HepG2 (cell line): Measurements from ENCODE around the gene HOXA5. TPM values are rescaled to one million over a fixed set of nuclear protein-coding genes. Genes with fewer than 3 reads are reported as not detected.

Experiments used
- ARID3A ChIP-seq: IDR thresholded peaks from 2 replicates; pipeline ENCODE4 v1.6.1; 2012; ENCODE audit warnings: low read depth, low read length, improper control_type of control experiment
- GZF1 ChIP-seq: sonication (generic); formaldehyde crosslinking; IDR thresholded peaks from 2 replicates; pipeline ENCODE4 v1.5.1; 2020; ENCODE audit warnings: mild to moderate bottlenecking, missing genetic modification reagents
- HDAC6 ChIP-seq: fragments of 200-600 bp; sonication (generic); IDR thresholded peaks from 2 replicates; pipeline ENCODE4 v1.7.0; 2017; ENCODE audit warnings: mild to moderate bottlenecking, antibody characterized with exemption, low read length, low read depth
- HNF4A ChIP-seq: sonication (generic); formaldehyde crosslinking; IDR thresholded peaks from 2 replicates; pipeline ENCODE4 v1.4.0; 2020; ENCODE audit warnings: missing genetic modification reagents
- IRF2 ChIP-seq: IDR thresholded peaks from 2 replicates; pipeline ENCODE4 v1.6.1; 2018; ENCODE audit warnings: missing genetic modification reagents, missing compliant biosample characterization
- ISL2 ChIP-seq: sonication (generic); formaldehyde crosslinking; IDR thresholded peaks from 2 replicates; pipeline ENCODE4 v1.5.0; 2020; ENCODE audit warnings: missing genetic modification reagents
- KMT2A ChIP-seq: sonication (generic); formaldehyde crosslinking; IDR thresholded peaks from 2 replicates; pipeline ENCODE4 v1.4.0; 2020; ENCODE audit warnings: missing genetic modification reagents
- KMT2B ChIP-seq: IDR thresholded peaks from 2 replicates; pipeline ENCODE4 v1.6.1; 2016; ENCODE audit warnings: missing genetic modification reagents, missing compliant biosample characterization
- MTF1 ChIP-seq: sonication (generic); formaldehyde crosslinking; IDR thresholded peaks from 2 replicates; pipeline ENCODE4 v1.5.0; 2020; ENCODE audit warnings: missing genetic modification reagents
- NAIF1 ChIP-seq: sonication (generic); formaldehyde crosslinking; IDR thresholded peaks from 2 replicates; pipeline ENCODE4 v1.5.0; 2020; ENCODE audit warnings: mild to moderate bottlenecking, missing genetic modification reagents, borderline replicate concordance
- SNAPC5 ChIP-seq: sonication (generic); formaldehyde crosslinking; IDR thresholded peaks from 2 replicates; pipeline ENCODE4 v1.8.1; 2023; ENCODE audit warnings: mild to moderate bottlenecking, missing genetic modification reagents, borderline replicate concordance
- SRF ChIP-seq: IDR thresholded peaks from 2 replicates; pipeline ENCODE4 v1.6.1; 2011; ENCODE audit warnings: mild to moderate bottlenecking, low read depth, low read length, moderate library complexity
- TRAFD1 ChIP-seq: sonication (generic); formaldehyde crosslinking; IDR thresholded peaks from 2 replicates; pipeline ENCODE4 v1.5.1; 2020; ENCODE audit warnings: missing genetic modification reagents, mild to moderate bottlenecking, borderline replicate concordance
- ZBTB14 ChIP-seq: sonication (generic); formaldehyde crosslinking; IDR thresholded peaks from 2 replicates; pipeline ENCODE4 v1.4.0; 2020; ENCODE audit warnings: missing genetic modification reagents
- ZBTB4 ChIP-seq: sonication (generic); formaldehyde crosslinking; IDR thresholded peaks from 2 replicates; pipeline ENCODE4 v1.4.0; 2020; ENCODE audit warnings: missing genetic modification reagents, mild to moderate bottlenecking, borderline replicate concordance
- ZNF180 ChIP-seq: sonication (generic); formaldehyde crosslinking; IDR thresholded peaks from 2 replicates; pipeline ENCODE4 v1.4.0; 2020; ENCODE audit warnings: low read depth, missing genetic modification reagents, borderline replicate concordance
- ZNF567 ChIP-seq: sonication (generic); formaldehyde crosslinking; IDR thresholded peaks from 2 replicates; pipeline ENCODE4 v1.8.1; 2023; ENCODE audit warnings: mild to moderate bottlenecking, missing genetic modification reagents, borderline replicate concordance
- ZNF770 ChIP-seq: sonication (generic); formaldehyde crosslinking; IDR thresholded peaks from 2 replicates; pipeline ENCODE4 v1.5.0; 2020; ENCODE audit warnings: mild to moderate bottlenecking, missing genetic modification reagents
- ZNF792 ChIP-seq: IDR thresholded peaks from 2 replicates; pipeline ENCODE4 v1.6.1; 2016
- polyA plus RNA-seq, 8 experiments: library from polyadenylated mRNA; depleted of rRNA in 3 of 8; stranded (reverse) in 7 of 8; unstranded in 1 of 8; fragments of >200 nt; fragmentation: Illumina TruSeq in 4 of 8; extraction: Trizol in 4 of 8; gene quantifications; 2 replicates each; pipeline versions ENCODE4 v1.2.1 to v1.2.3, GENCODE V29; 2011 to 2016; ENCODE audit warnings: low read depth in 4 of 8, missing spikeins in 1 of 8, mixed read lengths in 1 of 8; ENCODE audit not compliant: insufficient read depth in 1 of 8
- total RNA-seq, 5 experiments: library from RNA; depleted of rRNA; stranded (reverse); fragments of >200 nt; fragmentation: Illumina TruSeq; extraction: Trizol; gene quantifications; 2 replicates each; pipeline ENCODE4 v1.2.3, GENCODE V29; 2016; ENCODE audit warnings: low read depth in 1 of 5

HOXA5 gene
- total and polyA plus RNA-seq, 2 of the 13 experiments (the other 11 are each of a cell fraction or from before 2014, with no cell fraction given): 3.2 to 3.6 TPM

- no peak for TF ChIP-seq TRAFD1 (CRISPR knock-in tag)
- TF ChIP-seq SNAPC5 (CRISPR knock-in tag): no peak; the same call in 1 of the 2 replicates
- peak; percentile 75; the same call in 1 of the 2 replicates for TF ChIP-seq ZBTB4 (CRISPR knock-in tag)
- TF ChIP-seq HNF4A (CRISPR knock-in tag): peak; percentile 63
- TF ChIP-seq ZNF770 (CRISPR knock-in tag): no peak
- TF ChIP-seq ZNF567 (CRISPR knock-in tag): no peak
- TF ChIP-seq GZF1 (CRISPR knock-in tag): no peak
- TF ChIP-seq ZBTB14 (CRISPR knock-in tag): peak; percentile 36; the same call in 1 of the 2 replicates
- peak; percentile 73; the same call in 1 of the 2 replicates for TF ChIP-seq KMT2B (CRISPR knock-in tag)
- no peak for TF ChIP-seq IRF2 (CRISPR knock-in tag)
- TF ChIP-seq MTF1 (CRISPR knock-in tag): no peak
- TF ChIP-seq ZNF180 (CRISPR knock-in tag): no peak
- no peak for TF ChIP-seq ISL2 (CRISPR knock-in tag)
- no peak for TF ChIP-seq ZNF792 (CRISPR knock-in tag)
- no peak for TF ChIP-seq HDAC6
- no peak for TF ChIP-seq NAIF1 (CRISPR knock-in tag)
- TF ChIP-seq KMT2A (CRISPR knock-in tag): peak; percentile 84
- no peak for TF ChIP-seq ARID3A
- TF ChIP-seq SRF: no peak
Observed at GRCh38 chr7:27130540-27131389, 12.7 kb downstream of the HOXA5 start, which contains the start of gene HOXA4 (continued).
